GM21723 (cell line): ENCODE measurements around the gene TRIP10.
"Not testable (repeated sequence)": the region's sequence is repeated elsewhere in the genome, so short reads cannot be mapped to it uniquely, and the experiment has no call there.

Experiments
- ATAC-seq: cut with Tn5 transposase; IDR thresholded peaks from one replicate; pipeline ENCODE4 v1.9.1; 2021; ENCODE audit warnings: mild to moderate bottlenecking, moderate library complexity; ENCODE audit not compliant: unreplicated experiment

TRIP10 gene

GRCh38 chr19:6739390-6739882 is at the start of gene TRIP10:
Gene TRIP10 (plus strand): TSS chr19:6739680. CDS start chr19:6739762, 82 bp downstream.
- ATAC-seq = no peak

- no peak for ATAC-seq
These were observed 49.2 kb upstream of the TRIP10 start for GRCh38 chr19:6690160-6690885.

GRCh38 chr19:6691342-6691741 is 48.1 kb upstream of the TRIP10 start:
- ATAC-seq = no peak

- no peak for ATAC-seq
These were observed 47.5 kb upstream of the TRIP10 start for GRCh38 chr19:6692027-6692426.

GRCh38 chr19:6693056-6693471 is 46.4 kb upstream of the TRIP10 start:
- ATAC-seq = no peak

GRCh38 chr19:6693681-6694080 is 45.8 kb upstream of the TRIP10 start:
- no peak for ATAC-seq

GRCh38 chr19:6694147-6694815 is 45.2 kb upstream of the TRIP10 start:
- no peak for ATAC-seq

GRCh38 chr19:6696239-6696820 is 43.1 kb upstream of the TRIP10 start:
- no peak for ATAC-seq

GRCh38 chr19:6697291-6697690 is 42.2 kb upstream of the TRIP10 start:
- ATAC-seq = no peak

GRCh38 chr19:6699935-6700334 is 39.5 kb upstream of the TRIP10 start:
- no peak for ATAC-seq

GRCh38 chr19:6700586-6701316 is 38.7 kb upstream of the TRIP10 start:
- ATAC-seq = no peak

GRCh38 chr19:6705931-6706632 is 33.4 kb upstream of the TRIP10 start:
- ATAC-seq = no peak

- no peak for ATAC-seq
These were observed 32.9 kb upstream of the TRIP10 start for GRCh38 chr19:6706633-6706958.

GRCh38 chr19:6707011-6707657 is 32.3 kb upstream of the TRIP10 start:
- ATAC-seq = no peak

GRCh38 chr19:6707658-6708018 is 31.8 kb upstream of the TRIP10 start:
- ATAC-seq = no peak

GRCh38 chr19:6708346-6708745 is 31.1 kb upstream of the TRIP10 start:
- ATAC-seq = no peak

- ATAC-seq = not testable (repeated sequence)
These were observed 30.6 kb upstream of the TRIP10 start for GRCh38 chr19:6708913-6709312.

- no peak for ATAC-seq
These were observed 29.9 kb upstream of the TRIP10 start for GRCh38 chr19:6709549-6709948.

- ATAC-seq = no peak
These were observed 29.0 kb upstream of the TRIP10 start for GRCh38 chr19:6710273-6711077.

GRCh38 chr19:6711078-6711361 is 28.5 kb upstream of the TRIP10 start:
- no peak for ATAC-seq
